ENCODE measurements around the gene LCN6.

The LCN6 gene

DNA sequence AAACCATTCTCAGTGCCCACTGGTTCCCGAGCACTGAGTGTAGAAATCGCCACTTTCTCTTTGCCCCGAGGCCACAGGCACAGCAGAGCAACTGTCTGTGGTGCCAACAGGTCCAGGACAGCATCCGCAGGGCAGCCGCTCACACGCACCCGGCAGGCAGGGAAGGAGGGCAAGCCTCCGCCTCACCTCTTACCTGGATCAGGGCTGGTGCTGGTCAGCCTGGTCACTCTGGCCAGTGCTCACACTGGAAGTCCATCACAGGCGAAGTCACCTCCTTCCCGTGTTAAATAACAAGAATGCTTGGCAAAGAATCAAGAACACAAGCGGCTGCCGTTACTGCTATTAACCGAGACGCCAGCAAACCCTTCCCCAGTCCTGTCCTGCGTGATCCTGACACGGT, 22.2 kb downstream of the LCN6 start:
- TF ChIP-seq CTCF (IDR thresholded peaks at IDR 0.05; ENCODE audit: extremely low read depth, missing control alignments), result no peak

GRCh38 chr9:136725612-136726011, 22.7 kb downstream of the LCN6 start:
- no peak for DNase-seq (ENCODE audit: low spot score)
- no peak for TF ChIP-seq CTCF (IDR thresholded peaks at IDR 0.05; ENCODE audit: extremely low read depth, missing control alignments)

More for the DNA sequence above, 22.2 kb downstream of the LCN6 start:
- DNase-seq (ENCODE audit: low spot score), result no peak

DNA sequence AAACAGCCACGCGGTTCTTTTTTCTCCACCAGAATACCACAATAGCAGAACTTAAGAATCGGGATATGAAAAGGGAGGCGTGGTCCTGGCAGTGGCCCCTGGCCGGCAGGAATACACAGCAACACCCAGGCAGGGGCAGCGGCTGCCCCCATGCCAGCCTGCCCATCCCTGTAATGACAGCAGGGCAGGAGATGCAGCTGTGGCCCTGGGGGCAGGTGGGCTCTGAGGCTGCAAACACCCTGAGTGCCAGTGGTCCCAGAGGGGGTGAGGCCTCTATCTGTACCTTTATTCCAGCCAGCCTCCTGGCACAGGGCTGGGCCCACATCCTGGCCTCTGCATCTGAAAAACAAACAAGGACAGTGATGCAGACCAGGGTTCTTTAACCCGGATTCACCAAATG, 23.6 kb downstream of the LCN6 start:
- no peak for TF ChIP-seq CTCF (IDR thresholded peaks at IDR 0.05; ENCODE audit: extremely low read depth, missing control alignments)
- DNase-seq (ENCODE audit: low spot score), result no peak

- DNase-seq (ENCODE audit: low spot score), result no peak
- TF ChIP-seq CTCF (IDR thresholded peaks at IDR 0.05; ENCODE audit: extremely low read depth, missing control alignments), result no peak
Measured at GRCh38 chr9:136723989-136724388, 24.3 kb downstream of the LCN6 start.

DNA sequence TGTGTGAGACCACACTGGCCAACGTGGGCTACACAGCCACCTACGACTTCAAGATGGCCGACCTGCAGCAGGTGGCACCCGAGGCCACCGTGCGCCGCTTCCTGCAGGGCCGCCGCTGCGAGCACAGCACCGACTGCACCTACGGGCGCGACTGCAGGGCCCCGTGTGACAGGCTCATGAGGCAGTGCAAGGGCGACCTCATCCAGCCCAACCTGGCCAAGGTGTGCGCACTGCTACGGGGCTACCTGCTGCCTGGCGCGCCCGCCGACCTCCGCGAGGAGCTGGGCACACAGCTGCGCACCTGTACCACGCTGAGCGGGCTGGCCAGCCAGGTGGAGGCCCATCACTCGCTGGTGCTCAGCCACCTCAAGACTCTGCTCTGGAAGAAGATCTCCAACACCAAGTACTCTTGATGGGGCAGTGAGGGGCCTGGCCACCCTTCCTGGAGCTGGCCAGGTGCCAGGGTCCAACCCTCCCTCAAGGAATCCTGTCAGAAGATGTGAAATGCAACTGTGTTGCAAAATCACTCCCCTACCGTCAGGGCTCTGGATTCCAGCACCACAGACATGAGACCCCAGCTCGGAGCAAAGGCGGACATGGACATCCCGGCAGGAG, 24.9 kb downstream of the LCN6 start:
- no peak for TF ChIP-seq CTCF (IDR thresholded peaks at IDR 0.05; ENCODE audit: extremely low read depth, missing control alignments)
- no peak for DNase-seq (ENCODE audit: low spot score)

GRCh38 chr9:136722969-136723356, 25.4 kb downstream of the LCN6 start:
- TF ChIP-seq CTCF (IDR thresholded peaks at IDR 0.05; ENCODE audit: extremely low read depth, missing control alignments), result no peak
- DNase-seq (ENCODE audit: low spot score), result no peak

DNA sequence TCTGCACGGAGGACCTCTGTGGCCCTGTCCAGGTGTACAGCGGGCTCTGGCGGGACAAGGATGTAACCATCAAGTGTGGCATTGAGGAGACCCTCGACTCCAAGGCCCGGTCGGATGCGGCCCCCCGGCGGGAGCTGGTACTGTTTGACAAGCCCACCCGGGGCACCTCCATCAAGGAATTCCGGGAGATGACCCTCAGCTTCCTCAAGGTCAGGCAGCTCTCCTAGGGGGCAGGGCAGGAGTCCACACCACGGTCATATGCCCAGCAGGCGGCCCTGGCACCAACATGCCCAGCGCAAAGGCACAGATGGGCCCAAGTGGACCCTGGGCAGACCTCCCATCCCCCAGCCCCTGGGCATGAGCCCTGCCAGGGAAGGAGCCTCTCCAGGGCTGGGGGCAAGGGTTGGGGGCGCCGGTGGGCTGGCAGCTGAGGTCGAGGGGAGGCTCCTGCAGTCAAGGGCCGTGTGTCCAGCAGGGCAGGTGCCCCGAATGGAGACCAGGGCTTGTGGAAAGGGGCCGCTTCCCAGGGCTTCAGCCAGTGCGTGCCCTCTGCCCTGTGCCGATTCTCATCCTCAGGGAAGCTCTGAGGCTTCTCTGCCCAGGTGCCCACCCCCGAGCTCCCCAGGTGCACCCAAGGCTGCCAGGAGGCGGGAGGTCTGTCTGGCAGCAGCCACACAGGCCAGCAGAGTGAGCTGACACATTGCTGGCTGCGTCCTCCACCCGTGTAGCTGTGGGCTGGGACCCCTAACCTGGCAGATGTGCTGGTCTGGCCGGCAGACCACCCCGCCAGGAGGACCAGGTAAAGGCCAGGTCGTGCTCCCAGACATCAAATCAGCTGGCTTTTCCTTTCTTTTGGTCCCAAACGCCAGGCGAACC, 26.0 kb downstream of the LCN6 start:
- no peak for DNase-seq (ENCODE audit: low spot score)
- no peak for TF ChIP-seq CTCF (IDR thresholded peaks at IDR 0.05; ENCODE audit: extremely low read depth, missing control alignments)

All from GM20000 (cell line).